Astrocyte (in vitro differentiated cells and primary cell): ENCODE data around the gene KLF8.

Experiments
- EZH2 ChIP-seq: IDR thresholded peaks from 2 replicates; pipeline ENCODE4 v1.6.1; 2012; ENCODE audit warnings: mild to moderate bottlenecking, low read length, inconsistent platforms; ENCODE audit not compliant: insufficient read depth
- TF ChIP-seq, protein P1 (sequence below): IDR thresholded peaks from 2 replicates; pipeline ENCODE4 v1.5.1; 2011; ENCODE audit warnings: low read depth, mild to moderate bottlenecking, inconsistent platforms, low read length, moderate library complexity; ENCODE audit not compliant: insufficient read depth

DNA sequence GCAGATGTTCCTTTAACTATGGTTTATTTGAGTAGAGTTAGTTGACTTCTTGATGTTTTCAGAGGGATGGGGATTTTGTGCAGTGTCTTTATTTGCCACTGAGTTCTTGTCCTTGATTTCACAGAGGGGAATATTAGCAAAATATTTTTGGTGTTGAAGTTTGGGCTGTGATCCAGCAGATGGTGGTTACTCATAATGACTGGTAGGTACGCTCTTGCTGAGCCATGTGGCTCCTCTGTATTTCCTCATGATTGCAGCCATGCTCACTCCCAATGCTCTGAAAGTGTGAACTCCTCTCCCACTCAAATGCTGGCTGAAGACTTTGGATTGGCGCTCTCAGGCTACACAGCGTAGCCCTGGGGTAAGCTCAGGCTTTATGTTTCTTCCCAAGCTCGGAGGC is 77.7 kb downstream of the KLF8 start:
- TF ChIP-seq, protein P1, sequence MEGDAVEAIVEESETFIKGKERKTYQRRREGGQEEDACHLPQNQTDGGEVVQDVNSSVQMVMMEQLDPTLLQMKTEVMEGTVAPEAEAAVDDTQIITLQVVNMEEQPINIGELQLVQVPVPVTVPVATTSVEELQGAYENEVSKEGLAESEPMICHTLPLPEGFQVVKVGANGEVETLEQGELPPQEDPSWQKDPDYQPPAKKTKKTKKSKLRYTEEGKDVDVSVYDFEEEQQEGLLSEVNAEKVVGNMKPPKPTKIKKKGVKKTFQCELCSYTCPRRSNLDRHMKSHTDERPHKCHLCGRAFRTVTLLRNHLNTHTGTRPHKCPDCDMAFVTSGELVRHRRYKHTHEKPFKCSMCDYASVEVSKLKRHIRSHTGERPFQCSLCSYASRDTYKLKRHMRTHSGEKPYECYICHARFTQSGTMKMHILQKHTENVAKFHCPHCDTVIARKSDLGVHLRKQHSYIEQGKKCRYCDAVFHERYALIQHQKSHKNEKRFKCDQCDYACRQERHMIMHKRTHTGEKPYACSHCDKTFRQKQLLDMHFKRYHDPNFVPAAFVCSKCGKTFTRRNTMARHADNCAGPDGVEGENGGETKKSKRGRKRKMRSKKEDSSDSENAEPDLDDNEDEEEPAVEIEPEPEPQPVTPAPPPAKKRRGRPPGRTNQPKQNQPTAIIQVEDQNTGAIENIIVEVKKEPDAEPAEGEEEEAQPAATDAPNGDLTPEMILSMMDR: no peak
- TF ChIP-seq EZH2: no peak
